ENCODE data around the gene POLL.

GRCh38 chr10:101580486-101581399 is 7.3 kb downstream of the POLL start:
- TF ChIP-seq, protein P1, sequence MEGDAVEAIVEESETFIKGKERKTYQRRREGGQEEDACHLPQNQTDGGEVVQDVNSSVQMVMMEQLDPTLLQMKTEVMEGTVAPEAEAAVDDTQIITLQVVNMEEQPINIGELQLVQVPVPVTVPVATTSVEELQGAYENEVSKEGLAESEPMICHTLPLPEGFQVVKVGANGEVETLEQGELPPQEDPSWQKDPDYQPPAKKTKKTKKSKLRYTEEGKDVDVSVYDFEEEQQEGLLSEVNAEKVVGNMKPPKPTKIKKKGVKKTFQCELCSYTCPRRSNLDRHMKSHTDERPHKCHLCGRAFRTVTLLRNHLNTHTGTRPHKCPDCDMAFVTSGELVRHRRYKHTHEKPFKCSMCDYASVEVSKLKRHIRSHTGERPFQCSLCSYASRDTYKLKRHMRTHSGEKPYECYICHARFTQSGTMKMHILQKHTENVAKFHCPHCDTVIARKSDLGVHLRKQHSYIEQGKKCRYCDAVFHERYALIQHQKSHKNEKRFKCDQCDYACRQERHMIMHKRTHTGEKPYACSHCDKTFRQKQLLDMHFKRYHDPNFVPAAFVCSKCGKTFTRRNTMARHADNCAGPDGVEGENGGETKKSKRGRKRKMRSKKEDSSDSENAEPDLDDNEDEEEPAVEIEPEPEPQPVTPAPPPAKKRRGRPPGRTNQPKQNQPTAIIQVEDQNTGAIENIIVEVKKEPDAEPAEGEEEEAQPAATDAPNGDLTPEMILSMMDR (IDR thresholded peaks at IDR 0.05), result no peak
- no peak for TF ChIP-seq POLR2AphosphoS5 (IDR thresholded peaks at IDR 0.05)
- TF ChIP-seq POLR2A (IDR thresholded peaks at IDR 0.05), result no peak
